ENCODE data around the gene PRR29. TPM values are rescaled to one million over a fixed set of nuclear protein-coding genes. Genes with fewer than 3 reads are reported as not detected.
A peak's percentile ranks its signal among the peaks of the same experiment; 100 is the strongest.

The PRR29 gene
- total RNA-seq = 1 to 10 TPM in 1 of 9 donors, under 1 TPM in 6, not detected in 2; 0.26 to 1.8 (median 0.57) TPM
- polyA plus RNA-seq = under 1 TPM; 0.05 to 0.72 (median 0.71) TPM
- long read RNA-seq, donor 1, partial matches to known transcripts = 0 of 6 reads
- long read RNA-seq, donor 1, other reads (novel, unspliced or antisense) = 0 of 6 reads
- long read RNA-seq, donor 2, partial matches to known transcripts = 0 of 2 reads
- long read RNA-seq, donor 2, other reads (novel, unspliced or antisense) = 0 of 2 reads
- long read RNA-seq, donor 3, partial matches to known transcripts = 0 of 4 reads
- long read RNA-seq, donor 3, other reads (novel, unspliced or antisense) = 0 of 4 reads
- long read RNA-seq, donor 4, partial matches to known transcripts = 0 of 1 reads
- long read RNA-seq, donor 4, other reads (novel, unspliced or antisense) = 1 of 1 reads
- long read RNA-seq, donor 5, partial matches to known transcripts = 1 of 1 reads
- long read RNA-seq, donor 5, other reads (novel, unspliced or antisense) = 0 of 1 reads
- long read RNA-seq, donor 6 = 0 reads
- long read RNA-seq, donor 7, partial matches to known transcripts = 6 of 7 reads
- long read RNA-seq, donor 7, other reads (novel, unspliced or antisense) = 0 of 7 reads
- long read RNA-seq, donor 8, transcript PRR29-206 (1 exons, 1,637 nt) = major isoform, 6 of 6 reads
- long read RNA-seq, donor 8, partial matches to known transcripts = 0 of 6 reads
- long read RNA-seq, donor 8, other reads (novel, unspliced or antisense) = 0 of 6 reads
- long read RNA-seq, donor 9, partial matches to known transcripts = 0 of 1 reads
- long read RNA-seq, donor 9, other reads (novel, unspliced or antisense) = 0 of 1 reads
- long read RNA-seq, donor 10, partial matches to known transcripts = 0 of 4 reads
- long read RNA-seq, donor 10, other reads (novel, unspliced or antisense) = 0 of 4 reads

- H3K4me1 ChIP-seq (replicated peaks in 1 of 2) = peaks cover 10 to 15% of the 10 kb centered on the region in 2 donors
- 1 to 3% (median 2%) methylated on average over 17 to 42 of the region's 43 CpGs for WGBS, 4 donors
- H3K4me3 ChIP-seq = peak within 1 kb of the TSS in 3 of 4 donors; percentile 8 to 77 (median 56)
- peak in 1 of 6 experiments; percentile 2 for TF ChIP-seq CTCF (IDR thresholded peaks at IDR 0.05)
- TF ChIP-seq POLR2A (IDR thresholded peaks at IDR 0.05) = no peak
- H3K36me3 ChIP-seq (replicated peaks in 1 of 2) = no peaks in the 10 kb centered on the region
- intact Hi-C loops (cut with DNase I) = no loop called here
- H3K27me3 ChIP-seq = peaks cover 6% of the 10 kb centered on the region
- H3K27ac ChIP-seq = no peak within 1 kb of the TSS
- no peaks in the 10 kb centered on the region for H3K9me3 ChIP-seq (replicated peaks in 1 of 3)
- peak; percentile 60 to 81 (median 75) for DNase-seq
Observed at GRCh38 chr17:63998050-63998720, at the start of gene PRR29. TSS of gene PRR29 (plus strand) at chr17:63998351. CDS start at chr17:63998365, 14 bp downstream.

DNA sequence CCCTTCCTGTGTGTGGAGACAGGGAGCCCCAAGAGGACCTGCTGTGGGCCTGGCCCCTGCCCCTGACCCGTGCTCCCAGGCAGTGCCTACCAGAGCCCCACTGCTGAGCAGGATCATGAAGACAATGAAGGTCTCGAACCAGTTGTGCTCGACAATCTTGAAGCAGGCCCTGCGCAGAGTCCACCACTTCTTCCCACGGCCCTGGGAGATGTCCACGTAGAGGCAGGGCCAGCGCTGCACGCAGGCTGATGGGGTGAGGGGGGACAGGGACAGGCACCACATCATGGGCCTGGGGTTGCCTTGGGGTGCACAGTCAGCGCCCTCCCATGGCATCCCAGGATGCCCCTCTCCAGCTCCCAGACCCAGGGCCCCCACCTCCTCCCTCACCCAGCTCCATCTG is 49.6 kb upstream of the PRR29 start:
- DNase-seq = no peak
- WGBS, 4 donors = 85 to 93% (median 93%) methylated on average over 5 to 9 of the region's 9 CpGs; no CpG with 5 or more reads in 1 of the 4 donors
- H3K27me3 ChIP-seq = no peaks in the 10 kb centered on the region
- no peaks in the 10 kb centered on the region for H3K36me3 ChIP-seq (replicated peaks in 1 of 2)
- H3K4me1 ChIP-seq (replicated peaks in 1 of 2) = no peaks in the 10 kb centered on the region
- no peak overlapping the region for H3K4me3 ChIP-seq
- H3K27ac ChIP-seq = no peak overlapping the region
- intact Hi-C loops (cut with DNase I) = no loop called here
- TF ChIP-seq CTCF (IDR thresholded peaks at IDR 0.05) = no peak
- TF ChIP-seq POLR2A (IDR thresholded peaks at IDR 0.05) = no peak
- H3K9me3 ChIP-seq (replicated peaks in 1 of 3) = no peaks in the 10 kb centered on the region

- no peak overlapping the region for H3K4me3 ChIP-seq
- 57 to 83% (median 74%) methylated on average over 12 to 18 of the region's 18 CpGs for WGBS, 4 donors
- no peaks in the 10 kb centered on the region for H3K4me1 ChIP-seq (replicated peaks in 1 of 2)
- TF ChIP-seq POLR2A (IDR thresholded peaks at IDR 0.05) (no peak), CTCF (IDR thresholded peaks at IDR 0.05) (no peak)
- H3K9me3 ChIP-seq (replicated peaks in 1 of 3) = no peaks in the 10 kb centered on the region
- H3K27me3 ChIP-seq = no peaks in the 10 kb centered on the region
- H3K36me3 ChIP-seq (replicated peaks in 1 of 2) = no peaks in the 10 kb centered on the region
- intact Hi-C loops (cut with DNase I) = no loop called here
- no peak overlapping the region for H3K27ac ChIP-seq
- no peak for DNase-seq
Observed at GRCh38 chr17:63949576-63950250, 48.4 kb upstream of the PRR29 start.

Measured in adrenal gland (tissue), 19 donors.